ENCODE measurements around the gene RASA4.
"Not testable (repeated sequence)": the region's sequence is repeated elsewhere in the genome, so short reads cannot be mapped to it uniquely, and the experiment has no call there.

Gene RASA4

DNA sequence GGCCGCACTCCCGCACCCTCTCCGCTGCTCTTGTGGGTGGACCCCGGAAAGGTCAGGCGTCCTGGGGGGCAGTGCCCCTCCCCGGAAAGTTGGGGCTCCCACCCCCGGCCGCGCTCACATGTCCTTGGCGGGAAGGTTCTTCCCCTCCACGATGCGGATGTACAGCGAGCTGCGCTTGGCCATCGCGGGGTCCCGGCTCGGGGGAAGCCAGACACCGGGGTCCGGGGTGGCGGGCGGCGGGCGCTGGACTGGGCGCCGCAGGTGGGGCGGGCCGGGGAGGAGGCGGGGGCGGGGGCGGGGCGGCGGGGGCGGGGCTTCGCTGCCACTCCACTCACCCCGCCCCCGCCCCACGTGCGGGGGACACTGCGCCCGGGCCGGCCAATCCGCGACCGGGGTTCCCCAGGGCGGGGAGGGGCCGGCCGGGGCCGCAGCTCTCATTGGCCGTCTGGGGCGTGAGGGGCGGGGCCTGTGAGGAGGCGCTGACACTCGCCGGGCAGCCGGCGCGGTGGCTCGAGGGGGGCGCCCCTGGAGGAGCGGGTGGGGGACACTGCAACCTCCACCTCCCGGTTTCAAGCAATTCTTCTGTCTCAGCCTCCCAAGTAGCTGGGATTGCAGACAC lies at the start of gene RASA4:
Gene RASA4, minus strand, starts transcription at position 250 of the 619 bp plus-strand sequence. Its CDS starts 67 bp downstream, at position 183.
- not testable (repeated sequence) for DNase-seq (ENCODE audit: low read depth, low spot score)

DNA sequence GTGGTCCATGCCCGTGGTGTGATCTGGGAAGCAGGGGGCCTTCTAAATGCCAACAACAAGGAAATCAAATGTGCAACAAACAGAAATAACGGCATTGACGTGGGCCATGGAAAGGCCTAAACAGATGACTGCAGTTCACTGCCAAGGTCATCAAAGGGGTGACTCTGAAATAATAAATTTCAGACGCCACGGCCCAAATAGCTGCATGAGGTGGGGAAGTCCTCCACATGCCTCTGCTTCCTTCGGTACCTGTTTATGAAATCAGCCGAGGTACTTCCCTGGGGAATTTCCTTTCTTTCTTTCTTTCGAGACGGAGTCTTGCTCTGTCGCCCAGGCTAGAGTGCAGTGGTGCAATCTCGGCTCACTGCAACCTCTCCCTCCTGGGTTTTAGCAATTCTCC lies 48.2 kb upstream of the RASA4 start:
- not testable (repeated sequence) for DNase-seq (ENCODE audit: low read depth, low spot score)

DNA sequence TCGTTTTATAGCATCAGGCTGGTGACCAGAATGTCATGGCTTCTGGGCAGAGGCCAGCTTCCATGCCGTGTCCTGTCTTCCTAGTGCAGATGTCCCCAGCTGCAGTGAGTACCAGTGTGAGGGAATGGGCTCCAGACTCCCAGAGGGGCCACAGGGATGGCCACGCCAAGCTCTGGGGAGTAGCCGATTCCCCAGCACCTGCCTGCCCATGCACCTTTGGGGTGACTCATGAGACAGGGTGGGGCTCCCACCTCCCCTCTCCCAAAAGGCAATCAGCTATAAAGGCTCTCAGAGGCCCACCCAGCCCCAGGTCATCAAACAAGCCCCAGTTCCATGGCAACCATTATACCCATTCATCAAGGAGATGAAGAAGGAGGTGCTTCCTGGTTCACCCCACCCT lies 33.4 kb upstream of the RASA4 start, which contains the start of gene SPDYE2B:
Gene SPDYE2B, plus strand, starts transcription at position 396 of the 400 bp plus-strand sequence. CDS start 2,030 bp downstream, outside the sequence.
- DNase-seq (ENCODE audit: low read depth, low spot score) = not testable (repeated sequence)

DNA sequence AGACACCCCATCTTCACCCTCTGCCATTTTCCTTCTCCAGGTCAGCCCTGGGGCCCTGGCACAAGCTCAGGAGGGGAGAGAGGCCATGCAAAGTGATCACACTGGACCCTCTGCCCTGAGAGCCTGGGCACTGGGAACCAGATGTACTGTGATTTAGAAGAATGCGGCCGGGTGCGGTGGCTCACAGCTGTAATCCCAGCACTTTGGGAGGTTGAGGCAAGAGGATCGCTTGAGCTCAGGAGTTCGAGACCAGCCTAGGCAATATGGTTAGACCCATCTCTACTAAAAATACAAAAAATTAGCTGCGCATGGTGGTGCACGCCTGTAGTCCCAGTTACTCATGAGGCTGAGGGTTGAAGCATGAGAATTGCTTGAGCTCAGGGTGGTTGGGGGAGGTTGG lies 31.3 kb upstream of the RASA4 start:
- DNase-seq (ENCODE audit: low read depth, low spot score) = not testable (repeated sequence)

DNA sequence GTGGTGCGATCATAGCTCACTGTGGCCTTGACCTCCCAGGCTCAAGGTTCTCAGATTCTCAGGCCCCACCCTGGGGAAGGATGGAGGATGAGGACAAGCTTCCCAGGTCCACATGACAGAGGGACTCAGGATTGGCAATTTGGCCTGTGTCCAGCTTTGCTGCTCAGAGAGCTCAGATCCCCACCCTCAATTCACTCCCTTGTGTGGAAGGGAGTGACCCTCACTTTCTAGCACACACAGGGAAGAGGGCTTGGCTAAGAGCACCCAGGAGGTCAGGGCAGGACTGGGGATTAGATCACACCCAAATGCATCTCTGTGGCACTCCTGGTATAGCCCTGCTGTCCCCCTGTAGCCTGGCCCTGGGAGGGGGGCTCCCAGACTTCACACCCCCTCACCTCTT lies 26.8 kb upstream of the RASA4 start:
- not testable (repeated sequence) for DNase-seq (ENCODE audit: low read depth, low spot score)

DNA sequence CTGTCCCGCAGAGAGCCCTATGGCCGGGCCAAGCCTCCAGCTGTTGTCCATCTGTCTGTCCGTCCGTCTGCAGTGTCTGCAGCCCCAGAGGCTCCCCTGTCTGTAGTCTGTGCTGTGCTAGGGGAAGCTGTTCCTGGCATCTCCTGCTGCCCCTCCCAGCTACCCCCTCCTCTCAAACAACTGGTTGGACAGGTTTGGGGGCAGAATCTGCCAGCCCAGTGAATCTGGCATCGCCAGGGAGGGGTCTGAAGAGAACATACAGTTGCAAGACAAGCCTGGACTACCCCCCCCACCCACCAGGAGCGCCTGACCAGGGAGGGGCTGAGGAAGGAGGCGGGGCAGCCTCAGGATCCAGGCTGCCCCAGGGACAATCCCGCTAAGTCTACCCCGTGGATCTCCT lies 26.1 kb upstream of the RASA4 start, which contains the start of gene UPK3BL1:
Gene UPK3BL1, minus strand, starts transcription at position 101 of the 400 bp plus-strand sequence. Its CDS starts 50 bp downstream, at position 51.
- DNase-seq (ENCODE audit: low read depth, low spot score) = not testable (repeated sequence)

DNA sequence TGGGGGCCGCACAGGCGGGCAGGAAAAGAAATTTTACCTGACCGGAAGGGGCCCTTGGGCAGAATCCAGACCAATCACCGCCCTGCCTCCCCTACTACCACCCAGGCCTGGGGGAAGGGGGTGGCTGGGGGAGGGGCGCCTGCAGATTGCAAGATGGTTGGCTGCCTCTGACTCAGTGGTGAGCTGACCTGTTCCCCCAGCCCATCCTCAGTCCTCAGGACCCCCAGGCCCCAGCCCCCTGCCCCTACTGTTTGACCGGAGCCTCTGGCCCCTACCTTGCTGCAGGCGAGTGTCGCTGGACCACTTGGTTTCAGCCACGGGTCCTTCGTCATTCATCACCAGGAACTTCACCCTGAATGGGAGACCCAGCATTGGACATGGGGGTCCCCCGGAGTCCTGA lies 22.3 kb upstream of the RASA4 start:
- not testable (repeated sequence) for DNase-seq (ENCODE audit: low read depth, low spot score)

DNA sequence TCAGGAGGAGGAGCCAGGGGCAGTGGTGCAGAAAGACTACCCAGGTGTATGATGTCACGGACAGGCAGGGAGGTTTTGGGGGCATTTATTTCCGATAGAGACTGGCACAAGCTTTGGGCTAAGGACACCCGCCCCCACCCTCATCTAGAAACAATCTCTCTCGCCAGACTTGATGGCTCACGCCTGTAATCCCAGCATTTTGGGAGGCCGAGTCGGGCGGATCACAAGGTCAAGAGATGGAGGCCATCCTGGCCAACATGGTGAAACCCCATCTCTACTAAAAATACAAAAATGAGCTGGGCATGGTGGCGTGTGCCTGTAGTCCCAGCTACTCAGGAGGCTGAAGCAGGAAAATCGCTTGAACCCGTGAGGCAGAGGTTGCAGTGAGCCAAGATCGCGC lies 20.4 kb upstream of the RASA4 start:
- DNase-seq (ENCODE audit: low read depth, low spot score) = not testable (repeated sequence)

DNA sequence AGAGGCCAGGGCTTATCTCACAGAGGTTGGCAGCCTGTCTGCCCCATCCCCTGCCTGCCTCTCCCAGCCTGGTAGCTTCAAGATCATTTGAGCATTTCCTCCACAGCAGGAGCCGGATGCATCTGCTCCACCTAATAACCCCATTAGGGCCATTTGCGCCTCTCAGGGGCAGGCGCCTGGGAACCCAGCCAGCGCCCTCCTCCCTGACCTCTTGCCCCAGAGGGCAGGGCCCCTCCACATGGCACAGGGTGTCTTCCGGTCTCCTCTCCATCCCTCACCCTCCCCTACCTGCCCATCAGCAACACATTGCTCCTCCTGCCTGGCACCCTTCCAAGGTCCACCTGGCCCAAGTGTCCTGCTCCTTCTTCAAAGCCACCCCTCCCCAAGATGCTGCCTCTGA lies 18.8 kb upstream of the RASA4 start:
- DNase-seq (ENCODE audit: low read depth, low spot score) = not testable (repeated sequence)

DNA sequence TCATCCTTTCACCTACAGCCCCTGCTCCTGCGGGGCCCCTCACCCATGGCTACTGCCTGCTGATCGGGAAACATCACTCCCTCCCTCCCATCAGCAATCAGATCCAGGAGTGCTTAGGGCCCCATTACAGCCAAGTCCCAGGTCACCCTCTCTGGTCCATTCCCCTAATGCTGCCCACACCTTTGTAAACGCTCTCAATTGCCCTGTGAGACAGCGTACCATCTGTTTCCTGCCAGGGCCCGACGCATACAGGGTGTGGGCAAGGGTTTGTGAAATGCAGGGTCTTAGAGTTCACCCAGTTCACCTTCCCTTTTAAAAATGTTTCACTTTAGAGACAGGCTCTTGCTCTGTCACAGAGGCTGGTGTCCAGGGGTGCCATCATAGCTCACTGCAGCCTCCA lies 17.7 kb upstream of the RASA4 start:
- not testable (repeated sequence) for DNase-seq (ENCODE audit: low read depth, low spot score)

DNA sequence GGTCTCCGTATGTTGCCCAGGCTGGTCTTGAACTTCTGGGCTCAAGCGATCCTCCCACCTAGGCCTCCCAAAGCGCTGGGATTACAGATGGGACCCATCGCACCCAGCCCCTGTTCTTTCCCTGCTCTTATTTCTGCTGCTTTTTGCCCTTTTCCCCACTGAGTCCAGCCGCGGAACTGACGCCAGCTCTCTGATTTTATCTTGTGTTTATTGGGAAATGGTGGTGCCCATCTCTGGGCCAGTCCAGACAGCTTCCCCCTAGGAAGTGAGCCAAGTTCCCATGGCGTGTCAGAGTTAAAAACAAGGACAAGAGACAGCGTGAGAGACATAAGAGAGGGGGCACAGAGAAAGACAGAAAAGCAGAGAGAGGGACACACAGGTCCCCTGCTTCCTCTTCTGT lies 14.1 kb upstream of the RASA4 start:
- DNase-seq (ENCODE audit: low read depth, low spot score) = not testable (repeated sequence)

DNA sequence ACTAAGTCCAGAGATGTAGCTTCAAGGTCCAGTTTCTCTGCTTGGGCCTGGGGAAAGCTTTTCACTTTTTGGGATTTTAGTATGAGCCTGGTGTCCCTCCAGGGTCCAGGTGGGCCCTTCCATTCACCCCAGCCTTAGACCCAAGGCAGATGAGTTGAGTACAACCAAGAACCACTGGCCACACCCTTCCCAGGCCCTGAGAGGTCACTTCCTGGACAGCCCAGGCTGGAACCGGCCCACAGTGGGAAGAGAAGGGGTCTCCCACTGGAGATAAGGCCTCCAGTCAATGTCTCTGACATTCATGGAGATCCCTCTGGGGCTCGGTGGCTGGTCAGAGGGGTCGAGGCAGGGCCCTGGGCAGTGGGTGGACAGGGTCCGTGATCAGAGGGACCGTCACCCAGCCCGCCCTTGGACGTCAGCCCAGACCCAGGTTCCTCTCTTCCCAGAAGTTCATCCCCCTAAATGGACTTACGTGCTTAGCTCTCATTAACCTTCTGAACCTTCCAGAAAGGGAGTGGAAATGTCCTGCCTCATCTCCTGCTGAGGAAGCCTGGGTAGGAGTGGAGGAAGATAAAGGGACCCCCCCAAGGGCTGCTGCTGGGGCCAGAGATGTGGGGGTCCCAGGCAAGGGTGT lies 10.8 kb upstream of the RASA4 start:
- not testable (repeated sequence) for DNase-seq (ENCODE audit: low read depth, low spot score)

DNA sequence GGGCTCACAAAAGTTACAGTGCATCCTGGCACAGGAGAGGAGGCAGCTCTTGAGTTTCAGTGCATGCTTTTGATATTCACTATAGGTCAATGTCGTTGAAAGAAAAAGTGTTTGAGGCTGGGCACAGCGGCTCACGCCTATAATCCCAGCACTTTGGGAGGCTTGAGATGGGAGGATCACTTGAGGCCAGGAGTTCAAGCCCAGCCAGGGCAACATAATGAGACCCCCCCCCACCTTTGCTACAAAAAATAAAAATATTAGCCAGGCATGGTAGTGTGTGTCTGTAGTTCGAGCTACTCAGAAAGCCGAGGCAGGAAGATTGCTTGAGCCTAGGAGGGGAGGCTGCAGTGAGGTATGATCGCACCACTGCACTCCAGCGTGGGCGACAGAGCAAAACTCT lies 1.6 kb upstream of the RASA4 start:
- not testable (repeated sequence) for DNase-seq (ENCODE audit: low read depth, low spot score)

DNA sequence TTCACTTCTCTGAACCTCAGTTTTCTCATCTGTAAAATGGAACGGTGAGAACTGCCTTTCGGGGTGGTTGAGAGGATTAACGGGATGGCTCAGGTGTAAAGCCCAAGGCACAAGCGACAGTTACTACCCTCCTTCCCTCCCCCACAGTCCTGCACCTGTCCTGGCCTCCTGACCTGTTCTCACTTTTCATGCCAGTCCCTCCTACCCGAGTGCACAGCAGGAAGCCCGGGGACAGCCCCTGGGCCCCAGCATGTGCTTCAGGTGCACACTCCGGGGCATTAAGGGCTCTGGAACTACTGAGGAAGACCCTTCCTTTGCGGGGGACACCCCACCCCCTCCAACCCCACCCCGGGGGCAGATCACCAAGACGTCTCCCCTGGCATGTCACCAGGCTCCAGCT lies 626 bp downstream of the RASA4 start:
- DNase-seq (ENCODE audit: low read depth, low spot score) = not testable (repeated sequence)

DNA sequence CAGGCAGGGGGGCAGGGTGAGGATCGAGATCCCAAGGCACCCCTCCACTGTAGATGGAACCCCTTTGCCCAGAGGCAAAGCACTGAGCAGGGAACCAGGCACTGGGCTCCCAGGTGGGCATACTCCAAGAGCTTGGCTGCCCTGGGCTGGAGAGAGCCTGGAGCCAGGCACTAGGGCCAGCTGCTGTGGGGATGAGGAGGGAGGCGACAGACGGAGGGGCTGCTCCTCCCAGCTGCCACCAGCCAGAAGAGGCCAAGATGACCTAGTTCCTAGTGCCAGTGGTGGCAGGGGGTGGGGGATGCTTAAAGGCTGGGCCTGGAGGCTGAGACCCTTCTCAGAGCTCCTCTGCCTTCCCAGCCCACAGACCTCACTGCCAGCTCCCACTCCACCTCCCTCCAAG lies 1.7 kb downstream of the RASA4 start:
- not testable (repeated sequence) for DNase-seq (ENCODE audit: low read depth, low spot score)

DNA sequence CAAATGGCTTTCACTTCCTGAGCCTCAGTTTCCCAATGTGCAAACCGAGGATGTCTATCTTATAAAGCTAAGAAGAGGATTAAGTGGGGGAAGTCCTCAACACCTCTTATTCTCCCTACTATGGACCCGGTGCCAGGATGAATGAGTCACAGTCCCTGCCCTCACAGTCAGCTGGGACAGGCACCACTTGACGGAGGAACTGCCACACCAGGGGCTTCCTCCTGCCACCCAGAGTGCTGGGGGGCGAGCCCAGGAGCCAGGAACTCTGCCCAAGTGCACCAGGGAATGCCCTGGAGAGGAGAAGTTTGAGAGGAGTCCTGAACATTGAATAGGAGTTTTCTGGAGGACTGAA lies 2.2 kb downstream of the RASA4 start:
- not testable (repeated sequence) for DNase-seq (ENCODE audit: low read depth, low spot score)

DNA sequence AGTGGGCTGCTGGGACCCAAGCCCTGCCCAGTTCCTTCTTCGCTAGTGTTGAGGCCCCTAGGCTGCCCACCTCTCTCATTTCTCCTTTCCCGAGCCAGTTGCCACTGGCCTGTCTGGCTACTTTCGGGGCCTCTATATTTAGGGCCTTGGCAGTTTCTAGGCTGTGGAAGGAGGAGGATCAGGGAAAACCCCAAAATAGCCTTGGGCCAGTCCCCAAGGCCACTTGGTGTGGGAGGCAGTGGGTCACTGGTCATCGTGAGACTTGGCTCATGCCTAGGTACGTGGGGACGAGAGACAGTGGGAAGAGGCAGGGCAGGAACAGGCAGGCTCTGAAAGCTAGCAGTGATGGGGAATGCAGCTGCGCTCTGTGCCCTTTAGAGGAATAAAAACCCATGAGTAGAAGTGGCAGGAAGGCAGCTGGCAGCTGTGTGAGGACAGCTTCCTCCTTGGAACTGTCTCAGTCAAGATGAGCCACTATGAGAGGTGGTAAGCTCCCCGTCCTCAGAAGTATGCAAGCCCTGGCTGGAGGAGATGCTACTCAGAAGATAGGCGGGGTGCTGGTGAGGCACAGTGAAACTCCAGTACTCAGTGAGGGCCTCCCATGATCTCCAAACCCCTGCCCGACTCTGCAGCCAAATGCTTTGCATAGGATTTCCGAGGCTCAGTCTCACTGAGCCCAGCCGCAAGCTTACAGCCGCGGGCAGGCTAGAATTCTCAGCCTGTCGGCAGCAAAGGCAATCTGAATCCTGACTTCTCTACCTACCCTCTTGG lies 2.8 kb downstream of the RASA4 start:
- DNase-seq (ENCODE audit: low read depth, low spot score) = not testable (repeated sequence)

DNA sequence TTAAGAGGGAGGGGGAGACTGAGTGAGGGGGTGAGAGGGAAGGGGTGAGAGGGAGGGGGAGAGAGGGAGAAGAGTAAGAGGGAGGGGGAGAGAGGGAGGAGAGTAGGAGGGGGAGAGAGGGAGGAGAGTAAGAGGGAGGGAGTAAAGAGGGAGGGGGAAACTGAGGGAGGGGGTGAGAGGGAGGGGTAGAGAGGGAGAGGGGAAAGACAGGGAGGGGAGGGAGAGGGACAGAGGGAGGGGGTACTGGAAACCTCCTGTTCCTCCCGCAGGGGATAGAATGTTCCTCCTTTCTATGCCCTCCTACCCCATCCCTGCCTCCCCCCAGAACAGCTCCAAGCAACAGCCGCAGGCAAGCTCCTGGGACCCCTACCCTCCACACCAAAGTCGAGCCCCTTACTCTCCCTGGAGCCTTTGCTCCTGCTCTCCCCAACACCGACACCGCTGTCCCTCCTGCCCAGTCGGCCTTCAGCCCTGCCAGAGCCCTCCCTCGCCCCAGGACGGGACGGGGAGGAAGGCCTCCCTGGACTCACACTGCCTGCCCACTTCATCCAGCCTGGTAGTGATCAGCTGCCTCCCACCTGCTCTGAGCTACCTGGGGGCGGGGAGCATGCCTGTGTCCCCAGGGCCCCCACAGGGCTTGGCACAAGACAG lies 4.8 kb downstream of the RASA4 start:
- not testable (repeated sequence) for DNase-seq (ENCODE audit: low read depth, low spot score)

DNA sequence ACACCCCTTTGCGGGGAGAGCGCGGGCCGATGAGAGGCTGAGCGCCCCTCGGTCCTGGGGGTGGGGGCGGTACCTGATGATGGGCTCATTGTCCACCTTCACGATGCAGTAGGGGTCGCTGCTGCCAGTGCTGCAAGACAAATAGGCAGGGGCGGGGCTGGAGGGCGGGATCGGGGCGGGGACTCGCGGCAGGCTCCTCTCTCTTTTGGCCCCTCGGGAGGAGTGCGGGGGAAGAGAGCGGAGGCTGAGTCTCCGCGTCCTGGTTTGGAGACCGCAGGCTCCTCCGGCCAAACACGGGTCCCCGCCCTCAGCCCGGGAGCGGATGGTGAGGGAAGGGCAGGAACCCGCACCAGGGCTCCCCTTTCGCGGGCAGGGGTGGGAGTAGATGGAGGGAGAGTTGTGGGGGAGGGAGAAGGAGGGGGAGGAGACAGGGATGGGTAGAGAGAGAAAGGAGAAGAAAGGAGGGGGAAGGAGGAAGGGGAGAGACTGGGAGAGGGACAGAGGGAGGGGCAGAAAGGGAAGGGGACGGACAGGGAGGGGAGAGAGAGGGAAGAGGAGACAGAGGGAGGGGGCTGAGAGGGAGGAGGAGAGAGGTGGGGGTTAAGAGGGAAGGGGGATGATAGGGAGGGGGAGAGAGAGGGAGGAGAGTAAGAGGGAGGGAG lies 5.4 kb downstream of the RASA4 start:
- not testable (repeated sequence) for DNase-seq (ENCODE audit: low read depth, low spot score)

DNA sequence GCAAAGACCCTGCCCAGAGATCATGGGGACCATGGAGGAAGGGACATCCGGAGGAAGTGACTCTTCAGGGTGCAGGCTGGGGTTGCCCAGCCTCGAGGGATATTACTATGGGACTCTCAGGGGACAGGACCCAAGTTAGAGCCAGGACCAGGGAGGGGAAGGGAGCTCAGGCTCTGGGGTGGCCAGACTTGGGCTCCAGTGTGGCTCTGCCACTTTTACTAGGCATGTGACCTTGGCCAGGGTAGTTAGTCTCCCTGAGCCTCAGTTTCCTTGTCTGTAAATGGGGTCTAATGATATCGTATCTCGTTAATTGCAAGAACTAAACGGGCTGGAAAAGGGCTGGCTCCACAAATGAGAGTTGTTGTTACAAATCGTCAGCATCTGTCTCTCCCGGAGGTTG lies 6.1 kb downstream of the RASA4 start:
- DNase-seq (ENCODE audit: low read depth, low spot score) = not testable (repeated sequence)

DNA sequence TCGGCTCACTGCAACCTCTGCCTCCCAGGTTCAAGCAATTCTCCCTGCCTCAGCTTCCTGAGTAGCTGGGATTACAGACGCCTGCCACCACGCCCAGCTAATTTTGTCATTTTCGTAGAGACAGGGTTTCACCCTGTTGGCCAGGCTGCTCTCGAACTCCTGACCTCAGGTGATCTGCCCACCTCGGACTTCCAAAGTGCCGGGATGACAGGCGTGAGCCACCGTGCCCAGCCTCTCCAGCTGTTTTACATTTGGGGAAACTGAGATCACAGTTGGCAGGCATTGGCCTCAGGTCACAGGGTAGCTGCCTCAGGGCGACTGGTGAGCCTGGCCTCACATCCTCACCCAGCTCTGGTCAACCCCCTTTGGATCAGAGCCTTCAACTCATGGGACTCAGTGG lies 6.8 kb downstream of the RASA4 start:
- DNase-seq (ENCODE audit: low read depth, low spot score) = not testable (repeated sequence)
